H9 (cell line): ENCODE data around the gene GRIK3. TPM values are rescaled to one million over a fixed set of nuclear protein-coding genes. Genes with fewer than 3 reads are reported as not detected.
A peak's percentile ranks its signal among the peaks of the same experiment; 100 is the strongest.

ENCODE experiments used
- DNase-seq: peaks from one replicate; pipeline ENCODE4 v3.0.0-alpha.2; 2017
- H2AFZ ChIP-seq: one replicate; pipeline ENCODE4 v1.6.1; 2013; ENCODE audit warnings: mild to moderate bottlenecking, low read length, control low read depth, moderate library complexity
- H2AK5ac ChIP-seq: 2 replicates; pipeline ENCODE4 v1.6.1; 2013; ENCODE audit warnings: low read length, control low read depth, mixed read lengths; ENCODE audit not compliant: insufficient read length
- H2BK120ac ChIP-seq: one replicate; pipeline ENCODE4 v1.6.1; 2013; ENCODE audit warnings: low read depth, mild to moderate bottlenecking, low read length, control low read depth, inconsistent platforms; ENCODE audit not compliant: poor library complexity, severe bottlenecking
- H2BK12ac ChIP-seq: 2 replicates; pipeline ENCODE4 v1.6.1; 2013; ENCODE audit warnings: low read length, control low read depth, mixed read lengths, low read depth; ENCODE audit not compliant: insufficient read length
- H2BK15ac ChIP-seq: 2 replicates; pipeline ENCODE4 v1.6.1; 2013; ENCODE audit warnings: low read depth, low read length, control low read depth
- H2BK20ac ChIP-seq: one replicate; pipeline ENCODE4 v1.6.1; 2013; ENCODE audit warnings: low read depth, mild to moderate bottlenecking, low read length, control low read depth, inconsistent platforms; ENCODE audit not compliant: poor library complexity, severe bottlenecking
- H2BK5ac ChIP-seq: 2 replicates; pipeline ENCODE4 v1.6.1; 2013; ENCODE audit warnings: low read length, control low read depth, mixed read lengths; ENCODE audit not compliant: insufficient read length
- H3K14ac ChIP-seq: 2 replicates; pipeline ENCODE4 v1.6.1; 2013; ENCODE audit warnings: low read length, control low read depth; ENCODE audit not compliant: insufficient read depth
- H3K18ac ChIP-seq: 2 replicates; pipeline ENCODE4 v1.6.1; 2013; ENCODE audit warnings: low read depth, mild to moderate bottlenecking, mixed read lengths, low read length, control low read depth; ENCODE audit not compliant: insufficient read length
- H3K23ac ChIP-seq: 2 replicates; pipeline ENCODE4 v1.6.1; 2013; ENCODE audit warnings: low read length, control low read depth, mixed read lengths, low read depth; ENCODE audit not compliant: insufficient read length
- H3K23me2 ChIP-seq: 2 replicates; pipeline ENCODE4 v1.6.1; 2013; ENCODE audit warnings: low read depth, mild to moderate bottlenecking, mixed read lengths, low read length, control low read depth; ENCODE audit not compliant: insufficient read length, poor library complexity, severe bottlenecking
- H3K27ac ChIP-seq: 2 replicates; pipeline ENCODE4 v1.5.1; 2013; ENCODE audit warnings: low read length, control low read depth, mixed read lengths, low read depth; ENCODE audit not compliant: insufficient read length
- H3K27me3 ChIP-seq: 2 replicates; pipeline ENCODE4 v1.6.1; 2013; ENCODE audit warnings: low read length, control low read depth, inconsistent platforms; ENCODE audit not compliant: insufficient read depth
- H3K4ac ChIP-seq: 2 replicates; pipeline ENCODE4 v1.6.1; 2013; ENCODE audit warnings: low read depth, mild to moderate bottlenecking, control low read depth, inconsistent platforms, low read length, moderate library complexity
- H3K4me1 ChIP-seq: 2 replicates; pipeline ENCODE4 v1.6.1; 2013; ENCODE audit warnings: low read length, control low read depth, inconsistent platforms; ENCODE audit not compliant: insufficient read depth
- H3K4me2 ChIP-seq: 2 replicates; pipeline ENCODE4 v1.6.1; 2013; ENCODE audit warnings: low read length, control low read depth, mixed read lengths; ENCODE audit not compliant: insufficient read length, insufficient read depth
- H3K56ac ChIP-seq: 2 replicates; pipeline ENCODE4 v1.6.1; 2013; ENCODE audit warnings: low read depth, mild to moderate bottlenecking, mixed read lengths, low read length, control low read depth; ENCODE audit not compliant: insufficient read length
- H3K79me1 ChIP-seq: 2 replicates; pipeline ENCODE4 v1.6.1; 2013; ENCODE audit warnings: low read depth, mild to moderate bottlenecking, moderate library complexity, low read length, control low read depth, inconsistent platforms; ENCODE audit not compliant: insufficient read depth, poor library complexity, severe bottlenecking
- H3K79me2 ChIP-seq: 2 replicates; pipeline ENCODE4 v1.6.1; 2013; ENCODE audit warnings: low read length, control low read depth, inconsistent platforms; ENCODE audit not compliant: insufficient read depth
- H3K9ac ChIP-seq: 2 replicates; pipeline ENCODE4 v1.6.1; 2013; ENCODE audit warnings: low read length, control low read depth, mixed read lengths; ENCODE audit not compliant: insufficient read length; ENCODE audit errors: extremely low read depth
- H3K9me3 ChIP-seq: one replicate; pipeline ENCODE4 v1.6.1; 2013; ENCODE audit warnings: low read depth, low read length, inconsistent platforms; ENCODE audit not compliant: control insufficient read depth
- H3T11ph ChIP-seq: one replicate; pipeline ENCODE4 v1.6.1; 2013; ENCODE audit warnings: mild to moderate bottlenecking, low read length, control low read depth, inconsistent platforms
- H4K20me1 ChIP-seq: one replicate; pipeline ENCODE4 v1.6.1; 2013; ENCODE audit not compliant: control insufficient read depth, insufficient read length, insufficient read depth
- H4K5ac ChIP-seq: 2 replicates; pipeline ENCODE4 v1.6.1; 2013; ENCODE audit warnings: low read depth, mild to moderate bottlenecking, mixed read lengths, low read length, control low read depth; ENCODE audit not compliant: insufficient read length
- H4K8ac ChIP-seq: replicated peaks from 2 replicates; pipeline ENCODE4 v1.6.1; 2013; ENCODE audit warnings: low read length, control low read depth, mixed read lengths, low read depth; ENCODE audit not compliant: insufficient read length
- H4K91ac ChIP-seq: 2 replicates; pipeline ENCODE4 v1.6.1; 2013; ENCODE audit warnings: low read depth, mild to moderate bottlenecking, moderate library complexity, mixed read lengths, low read length, control low read depth; ENCODE audit not compliant: insufficient read length
- H3K27ac Mint-ChIP-seq, 3 experiments: 2 replicates in 2 of 3; 3 replicates in 1 of 3; pipeline ENCODE4 v1.8.0; 2020 to 2021; ENCODE audit warnings: mixed read lengths in 3 of 3, mild to moderate bottlenecking in 1 of 3, moderate library complexity in 1 of 3
- H3K27me3 Mint-ChIP-seq: 2 replicates; pipeline ENCODE4 v1.8.0; 2021; ENCODE audit warnings: low read depth, mild to moderate bottlenecking, moderate library complexity, mixed read lengths
- H3K36me3 Mint-ChIP-seq, 3 experiments: 2 replicates in 2 of 3; 3 replicates in 1 of 3; pipeline ENCODE4 v1.8.0; 2020 to 2021; ENCODE audit warnings: low read depth in 3 of 3, mixed read lengths in 3 of 3; ENCODE audit not compliant: insufficient read depth in 1 of 3
- H3K4me1 Mint-ChIP-seq, 2 experiments: 2 replicates each; pipeline ENCODE4 v1.8.0; 2020; ENCODE audit warnings: mixed read lengths in 2 of 2
- H3K4me3 Mint-ChIP-seq, 2 experiments: 2 replicates in 1 of 2; 3 replicates in 1 of 2; pipeline ENCODE4 v1.8.0; 2020 to 2021; ENCODE audit warnings: mild to moderate bottlenecking in 2 of 2, mixed read lengths in 2 of 2, moderate library complexity in 1 of 2
- H3K9me3 Mint-ChIP-seq, 2 experiments: 2 replicates in 1 of 2; 3 replicates in 1 of 2; pipeline ENCODE4 v1.8.0; 2020; ENCODE audit warnings: mild to moderate bottlenecking in 2 of 2, mixed read lengths in 2 of 2, moderate library complexity in 1 of 2
- CTCF ChIP-seq: fragments of 200-600 bp; sonication (generic); conservative IDR thresholded peaks from 3 replicates; pipeline ENCODE4 v1.8.0; 2021; ENCODE audit warnings: antibody characterized with exemption, mild to moderate bottlenecking
- WGBS: extraction: QIAGEN DNeasy Blood & Tissue Kit; methylation state at CpG from one replicate; pipeline ENCODE4 v1.1.7; 2013; ENCODE audit warnings: missing lambda C conversion rate, low lambda C conversion rate, mixed read lengths; ENCODE audit not compliant: insufficient read length; ENCODE audit errors: extremely low coverage; 5-methylcytosine and 5-hydroxymethylcytosine counted together
- total RNA-seq: library from RNA; stranded (reverse); gene quantifications from 2 replicates; pipeline ENCODE4 v1.2.1, GENCODE V29; 2021

The GRIK3 gene
- total RNA-seq, 1 experiment from 2014 or later: 1.7 TPM

- H2AK5ac ChIP-seq: no peak overlapping the region
- H3K4me2 ChIP-seq: no peak overlapping the region
- H2BK20ac ChIP-seq: no peak overlapping the region
- no peak overlapping the region for H2BK15ac ChIP-seq
- DNase-seq: no peak
- H3K36me3 Mint-ChIP-seq: no peaks in the 10 kb centered on the region
- H3K4me3 Mint-ChIP-seq: no peak overlapping the region
- no peaks in the 10 kb centered on the region for H3K27me3 ChIP-seq
- H4K20me1 ChIP-seq: no peaks in the 10 kb centered on the region
- H4K8ac ChIP-seq: no peak overlapping the region
- H3K4me1 ChIP-seq: no peaks in the 10 kb centered on the region; the same call in 1 of the 2 replicates
- no peak overlapping the region for H3K18ac ChIP-seq
- H4K5ac ChIP-seq: no peak overlapping the region
- H3K23me2 ChIP-seq: no peaks in the 10 kb centered on the region
- H3K27me3 Mint-ChIP-seq: peaks cover 5% of the 10 kb centered on the region; the same call in 1 of the 2 replicates
- H2AFZ ChIP-seq: no peak overlapping the region
- H3K9me3 ChIP-seq: no peaks in the 10 kb centered on the region
- H3K9me3 Mint-ChIP-seq: no peaks in the 10 kb centered on the region
- H3K14ac ChIP-seq: no peak overlapping the region; the same call in 1 of the 2 replicates
- H3K23ac ChIP-seq: no peak overlapping the region
- no peak overlapping the region for H3T11ph ChIP-seq
- no peaks in the 10 kb centered on the region for H3K79me2 ChIP-seq
- no peak overlapping the region for H3K56ac ChIP-seq
- no CpG with 5 or more reads among the region's 5 CpGs for WGBS
- H3K4me1 Mint-ChIP-seq: peaks cover 25 to 27% of the 10 kb centered on the region in 2 experiments
- H2BK12ac ChIP-seq: no peak overlapping the region
- H3K9ac ChIP-seq: no peak overlapping the region
- no peak overlapping the region for H3K4ac ChIP-seq
- H2BK5ac ChIP-seq: no peak overlapping the region
- H3K79me1 ChIP-seq: no peaks in the 10 kb centered on the region
- H2BK120ac ChIP-seq: no peak overlapping the region
- H4K91ac ChIP-seq: no peak overlapping the region
- 0 out of 7 replicates have a peak overlapping the region, but pooled peaks of 1 of the 3 experiments have one; percentile 33 for H3K27ac Mint-ChIP-seq
- H3K27ac ChIP-seq: no peak overlapping the region
- TF ChIP-seq CTCF: no peak
These were observed 18.9 kb upstream of the GRIK3 start for GRCh38 chr1:37053173-37053572.
